Muscle layer of colon (tissue), 2 donors: ENCODE measurements around the gene PTPN20.
"Not testable (repeated sequence)": the region's sequence is repeated elsewhere in the genome, so short reads cannot be mapped to it uniquely, and the experiment has no call there.

ENCODE experiments used
- H3K27ac ChIP-seq: one replicate; pipeline ENCODE4 v1.7.0; 2013; ENCODE audit warnings: low read depth, mild to moderate bottlenecking, low read length, moderate library complexity
- H3K27me3 ChIP-seq, 2 donors: one replicate each; pipeline ENCODE4 v1.7.0; 2013; ENCODE audit warnings: low read length in 2 of 2, mild to moderate bottlenecking in 2 of 2; ENCODE audit not compliant: insufficient read depth in 2 of 2, control insufficient read depth in 1 of 2
- H3K36me3 ChIP-seq: one replicate; pipeline ENCODE4 v1.7.0; 2013; ENCODE audit warnings: mild to moderate bottlenecking, low read length; ENCODE audit not compliant: insufficient read depth
- H3K4me1 ChIP-seq: one replicate; pipeline ENCODE4 v1.7.0; 2013; ENCODE audit warnings: mild to moderate bottlenecking, low read length; ENCODE audit not compliant: insufficient read depth
- H3K4me3 ChIP-seq, 2 donors: one replicate each; pipeline ENCODE4 v1.7.0; 2013; ENCODE audit warnings: low read length in 2 of 2, low read depth in 1 of 2, mild to moderate bottlenecking in 1 of 2, moderate library complexity in 1 of 2
- H3K9ac ChIP-seq: one replicate; pipeline ENCODE4 v1.7.0; 2013; ENCODE audit warnings: low read length
- H3K9me3 ChIP-seq: one replicate; pipeline ENCODE4 v1.7.0; 2013; ENCODE audit warnings: mild to moderate bottlenecking, low read length
- donor health status: abdominal sarcoma.
- donor health status: Adenocarcinoma of cecum.

The PTPN20 gene

DNA sequence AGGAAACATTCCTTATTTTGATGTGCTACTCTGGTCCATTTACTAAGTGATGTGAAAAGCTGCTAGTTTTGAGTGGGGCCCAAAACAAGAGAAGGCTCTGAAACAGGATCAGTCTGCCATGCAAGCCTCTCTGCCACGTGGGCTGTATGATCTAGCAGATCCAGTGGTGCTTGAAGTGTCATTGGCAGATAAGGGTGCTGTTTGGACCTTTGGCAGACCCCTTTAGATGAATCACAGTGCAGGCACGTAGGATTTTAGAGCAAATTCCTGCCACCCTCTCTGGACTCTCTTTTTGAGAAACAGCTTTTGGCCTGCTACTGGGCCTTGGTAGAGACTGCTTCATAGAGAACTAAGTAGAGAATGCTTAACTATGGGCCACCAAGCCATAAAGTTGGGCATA lies 69.0 kb downstream of the PTPN20 start:
- H3K9ac ChIP-seq, H3K9me3 ChIP-seq, H3K27ac ChIP-seq, H3K4me3 ChIP-seq, H3K36me3 ChIP-seq, H3K27me3 ChIP-seq, H3K4me1 ChIP-seq: not testable (repeated sequence)

DNA sequence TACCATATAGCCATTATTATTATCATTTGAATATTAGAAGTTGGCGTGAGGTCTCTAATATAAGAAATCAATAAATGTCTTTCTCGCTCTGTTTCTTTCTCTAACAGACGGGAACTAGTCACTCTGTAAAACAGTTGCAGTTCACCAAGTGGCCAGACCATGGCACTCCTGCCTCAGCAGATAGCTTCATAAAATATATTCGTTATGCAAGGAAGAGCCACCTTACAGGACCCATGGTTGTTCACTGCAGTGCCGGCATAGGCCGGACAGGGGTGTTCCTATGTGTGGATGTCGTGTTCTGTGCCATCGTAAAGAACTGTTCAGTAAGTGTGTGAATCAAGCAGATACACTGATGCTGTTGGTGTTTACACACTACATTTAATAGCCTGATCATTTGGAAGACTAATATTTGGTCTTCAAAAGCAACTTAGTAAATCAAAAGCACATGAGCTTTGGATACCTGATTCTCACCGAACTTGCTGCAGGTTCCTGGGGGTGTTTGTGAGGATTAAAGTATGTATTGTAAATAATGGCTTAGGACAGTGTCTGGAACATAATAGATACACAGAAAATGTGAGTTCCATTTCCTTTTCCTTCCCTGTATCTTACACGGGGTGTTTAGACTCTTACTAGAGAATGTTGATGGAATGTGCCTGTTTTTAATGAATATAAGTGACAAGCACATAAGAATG lies 76.2 kb downstream of the PTPN20 start:
- H3K36me3 ChIP-seq, H3K9me3 ChIP-seq, H3K27me3 ChIP-seq, H3K4me3 ChIP-seq, H3K27ac ChIP-seq, H3K4me1 ChIP-seq, H3K9ac ChIP-seq: not testable (repeated sequence)

DNA sequence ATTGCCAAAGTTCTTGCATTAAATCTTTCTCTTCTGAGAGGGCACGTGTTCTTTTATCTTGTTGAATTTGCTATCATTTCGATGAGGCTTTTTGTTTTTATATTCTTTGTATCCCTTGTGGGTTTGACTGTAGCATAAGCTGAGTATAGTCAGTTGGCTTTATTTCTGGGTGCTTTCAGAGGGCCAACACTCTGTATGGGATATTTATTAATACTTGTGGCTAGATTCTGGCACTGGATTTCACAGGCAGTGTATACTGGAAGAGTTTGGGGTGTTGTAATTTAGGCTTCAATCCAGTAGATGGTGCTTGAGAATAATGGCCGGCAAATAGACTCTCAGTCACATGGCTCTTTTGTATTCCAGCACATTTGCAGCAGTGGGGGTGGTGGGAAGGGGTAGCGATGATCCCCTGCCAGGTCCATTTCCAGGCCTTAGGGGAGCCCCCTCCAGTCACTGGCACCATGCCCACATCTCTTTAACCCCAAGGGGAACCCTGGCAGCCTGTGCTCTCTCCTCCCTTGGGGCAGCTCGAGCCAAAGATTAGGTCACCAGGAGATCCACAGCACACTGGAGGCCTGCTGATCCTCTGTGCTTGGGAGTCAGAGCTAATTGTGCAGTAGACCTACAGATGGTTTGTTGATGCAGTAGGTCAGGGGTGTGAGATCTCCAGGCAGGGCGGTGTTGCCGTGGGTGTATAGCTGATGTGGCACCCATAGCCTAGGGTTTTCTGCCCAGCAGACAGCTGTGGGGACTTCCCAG lies 81.8 kb downstream of the PTPN20 start:
- Histone ChIP-seq H3K9ac (no peak overlapping the region), H3K27ac (no peak overlapping the region)

DNA sequence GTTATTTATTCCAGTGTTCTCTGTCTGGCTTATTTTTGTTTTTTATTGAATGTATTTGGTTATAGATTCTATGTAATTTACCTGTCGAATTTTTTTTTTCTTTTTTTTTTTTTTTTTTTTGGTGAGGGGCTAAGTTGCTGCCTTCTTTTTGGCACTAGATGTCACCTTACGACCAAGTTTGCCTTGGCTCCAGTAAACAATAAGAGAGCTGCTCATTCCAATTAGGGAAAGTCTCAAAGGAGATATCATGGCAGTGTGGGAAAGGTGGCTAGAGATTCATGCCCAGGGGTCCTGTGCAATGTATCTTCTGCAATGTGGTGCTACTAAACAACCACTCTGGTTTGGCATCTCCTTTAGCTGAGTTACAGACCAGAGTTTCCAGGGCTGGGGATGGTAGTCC lies 84.0 kb downstream of the PTPN20 start:
- Histone ChIP-seq H3K36me3 (no peaks in the 10 kb centered on the region), H3K9me3 (no peaks in the 10 kb centered on the region), H3K9ac (no peak overlapping the region), H3K4me3 (no peak overlapping the region), H3K27me3 (no peaks in the 10 kb centered on the region), H3K27ac (no peak overlapping the region), H3K4me1 (no peaks in the 10 kb centered on the region)

More for the DNA sequence above, 81.8 kb downstream of the PTPN20 start:
- Histone ChIP-seq H3K4me1 (no peaks in the 10 kb centered on the region), H3K36me3 (no peaks in the 10 kb centered on the region), H3K27me3 (no peaks in the 10 kb centered on the region), H3K4me3 (no peak overlapping the region), H3K9me3 (no peaks in the 10 kb centered on the region)

DNA sequence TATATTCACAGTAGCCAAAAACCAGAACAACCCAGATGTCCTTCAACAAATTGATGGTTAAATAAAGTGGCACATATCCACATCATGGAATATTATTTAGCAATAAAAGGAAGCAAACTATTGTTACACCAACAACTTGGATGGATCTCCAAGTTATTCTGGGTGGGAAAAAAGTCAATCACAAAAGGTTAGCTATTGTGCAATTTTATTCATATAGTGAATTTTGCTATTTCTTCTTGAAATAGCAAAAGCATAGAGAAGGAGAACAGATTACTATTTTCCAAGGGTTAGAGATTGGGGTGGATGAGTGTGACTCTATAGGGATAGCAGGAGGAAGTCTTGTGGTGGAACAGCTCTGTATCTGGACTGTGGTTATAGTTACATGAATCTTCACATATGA lies 87.0 kb downstream of the PTPN20 start:
- Histone ChIP-seq H3K27me3 (no peaks in the 10 kb centered on the region), H3K27ac (no peak overlapping the region), H3K4me3 (no peak overlapping the region), H3K9ac (no peak overlapping the region), H3K4me1 (no peaks in the 10 kb centered on the region), H3K36me3 (no peaks in the 10 kb centered on the region), H3K9me3 (no peaks in the 10 kb centered on the region)

DNA sequence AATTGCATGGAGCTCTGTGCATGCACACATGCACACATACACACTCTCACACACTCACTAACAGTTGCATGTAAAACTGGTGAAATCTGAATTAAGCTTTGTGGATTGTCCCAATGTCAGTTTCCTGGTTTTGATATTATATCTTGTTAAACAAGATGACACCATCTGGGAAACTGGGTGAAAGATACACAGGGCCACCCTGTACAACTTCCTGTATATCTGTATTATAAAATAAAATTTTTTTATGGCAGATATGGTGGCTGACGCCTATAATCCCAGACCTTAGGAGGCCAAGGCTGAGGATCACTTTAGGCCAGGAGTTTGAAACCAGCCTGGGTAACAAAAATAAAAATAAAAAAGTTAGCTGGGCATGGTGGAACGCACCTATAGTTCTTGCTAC lies 87.4 kb downstream of the PTPN20 start:
- Histone ChIP-seq H3K4me1 (no peaks in the 10 kb centered on the region), H3K36me3 (no peaks in the 10 kb centered on the region), H3K9ac (no peak overlapping the region), H3K4me3 (no peak overlapping the region), H3K27me3 (no peaks in the 10 kb centered on the region), H3K9me3 (no peaks in the 10 kb centered on the region), H3K27ac (no peak overlapping the region)

DNA sequence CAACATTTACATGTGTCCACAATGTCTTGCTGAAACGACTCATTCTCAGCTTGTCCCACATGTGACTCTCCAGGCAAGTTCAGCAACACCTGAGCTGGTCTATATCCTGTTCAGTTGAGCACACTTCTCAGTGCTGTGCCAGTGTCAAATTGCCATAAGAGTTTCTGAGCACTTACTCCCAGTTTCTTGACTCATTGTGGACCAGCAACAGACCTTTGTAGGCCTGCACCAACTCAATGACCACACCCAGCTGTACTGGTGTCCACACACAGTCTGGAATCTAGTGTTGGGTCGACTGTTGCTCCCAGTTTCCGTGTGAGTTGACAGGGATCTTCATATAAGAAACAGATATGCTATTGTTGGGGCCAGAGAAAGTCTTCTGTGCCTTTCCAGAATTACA lies 88.0 kb downstream of the PTPN20 start:
- Histone ChIP-seq H3K4me1 (no peaks in the 10 kb centered on the region), H3K27ac (no peak overlapping the region), H3K9ac (no peak overlapping the region), H3K9me3 (no peaks in the 10 kb centered on the region), H3K4me3 (no peak overlapping the region), H3K27me3 (no peaks in the 10 kb centered on the region), H3K36me3 (no peaks in the 10 kb centered on the region)

DNA sequence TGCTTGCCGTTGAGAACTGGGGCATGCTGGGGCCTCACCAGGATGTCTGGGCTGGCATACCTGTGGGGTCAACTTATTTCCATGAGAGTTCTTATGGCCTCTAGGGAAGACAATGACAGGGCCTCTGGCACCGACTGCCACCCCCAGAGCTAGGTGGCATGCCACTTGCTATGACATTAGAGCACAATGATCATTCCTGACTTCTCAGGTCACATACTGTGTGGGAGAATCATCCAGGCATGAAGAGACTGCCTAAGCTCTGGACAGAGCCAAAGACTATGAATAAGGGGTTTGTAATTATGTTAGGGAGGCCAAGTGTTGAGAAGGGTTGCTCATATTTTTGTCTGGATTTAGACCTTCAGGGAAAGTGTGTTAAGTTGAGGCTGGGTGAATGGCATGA lies 97.5 kb downstream of the PTPN20 start:
- H3K4me3 ChIP-seq = no peak overlapping the region
- no peaks in the 10 kb centered on the region for H3K4me1 ChIP-seq
- no peak overlapping the region for H3K9ac ChIP-seq
- no peaks in the 10 kb centered on the region for H3K9me3 ChIP-seq
- H3K27ac ChIP-seq = no peak overlapping the region
- H3K27me3 ChIP-seq = peaks cover 0 to 5% of the 10 kb centered on the region in 2 donors
- no peaks in the 10 kb centered on the region for H3K36me3 ChIP-seq

DNA sequence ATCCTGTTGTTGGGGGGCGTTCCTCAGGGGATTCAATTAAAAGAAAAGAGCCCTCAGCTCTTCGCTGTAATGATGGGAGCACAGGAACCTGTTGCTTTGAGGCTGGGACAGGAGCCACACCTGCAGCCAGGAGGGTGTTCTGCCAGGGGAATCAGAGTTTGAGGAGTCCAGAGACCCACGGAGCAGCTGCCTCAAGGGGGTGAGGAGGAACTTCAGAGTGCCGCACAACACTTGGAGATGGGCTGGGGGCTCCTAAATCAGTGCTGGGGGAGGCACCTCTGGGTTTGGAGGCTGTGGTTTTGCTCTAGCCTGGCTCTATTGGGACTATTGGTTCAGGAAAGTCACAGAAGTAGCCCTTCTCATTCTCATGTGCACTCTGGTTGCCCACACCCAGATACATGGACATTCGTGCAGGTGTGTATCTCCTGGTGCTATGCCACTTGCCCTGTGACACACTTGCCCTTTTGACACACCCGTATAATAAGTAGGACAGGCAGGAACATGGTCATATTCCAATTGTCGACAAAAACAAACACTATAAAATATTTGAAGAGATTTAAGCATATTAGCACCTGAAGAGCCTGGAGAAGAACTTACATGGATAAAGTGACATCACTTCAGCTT lies 98.1 kb downstream of the PTPN20 start:
- H3K4me3 ChIP-seq = no peak overlapping the region
- peaks cover 0 to 5% of the 10 kb centered on the region in 2 donors for H3K27me3 ChIP-seq
- H3K36me3 ChIP-seq = no peaks in the 10 kb centered on the region
- H3K9me3 ChIP-seq = no peaks in the 10 kb centered on the region
- H3K27ac ChIP-seq = no peak overlapping the region
- no peaks in the 10 kb centered on the region for H3K4me1 ChIP-seq
- no peak overlapping the region for H3K9ac ChIP-seq

DNA sequence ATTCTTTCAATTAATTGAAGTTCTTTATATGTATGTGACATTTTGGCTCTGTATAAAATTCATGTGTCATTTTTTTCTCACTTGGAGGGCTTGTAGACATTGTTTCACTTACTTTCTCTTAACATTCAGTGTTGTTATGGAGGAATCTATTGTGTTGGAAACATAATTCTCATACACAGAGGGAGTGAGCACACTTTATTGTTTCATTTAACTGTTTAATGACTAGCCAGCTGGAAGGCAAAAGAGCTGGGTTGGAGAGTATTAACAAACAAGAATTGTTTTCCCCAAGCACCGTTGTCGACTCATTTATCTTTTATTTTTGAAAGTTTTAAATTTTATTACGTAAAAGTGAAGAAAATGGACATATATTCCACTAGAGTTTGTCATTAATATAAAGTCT lies 98.8 kb downstream of the PTPN20 start:
- Histone ChIP-seq H3K4me1 (peaks cover 5% of the 10 kb centered on the region), H3K36me3 (no peaks in the 10 kb centered on the region), H3K4me3 (no peak overlapping the region), H3K27me3 (peaks cover 0 to 5% of the 10 kb centered on the region in 2 donors), H3K9ac (no peak overlapping the region), H3K9me3 (no peaks in the 10 kb centered on the region), H3K27ac (no peak overlapping the region)

DNA sequence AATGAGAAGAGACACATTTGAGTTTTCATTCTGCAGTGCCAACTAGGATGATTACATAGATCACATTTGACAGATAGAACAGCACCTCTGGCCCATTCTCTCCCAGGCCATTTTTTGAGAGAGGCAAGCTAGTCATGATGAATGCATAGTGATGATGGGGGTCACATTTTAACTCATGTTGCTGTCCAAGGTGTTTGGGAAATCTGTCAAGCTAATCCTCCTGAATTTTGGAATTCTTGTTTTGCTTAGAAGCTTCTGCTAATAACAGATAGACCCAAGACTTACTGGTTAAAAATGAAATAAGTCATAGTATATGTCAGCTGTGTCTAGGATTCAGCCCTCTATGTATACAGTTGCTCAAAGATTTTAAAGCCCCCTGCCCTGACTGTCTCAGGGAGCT lies 101.0 kb downstream of the PTPN20 start:
- H3K36me3 ChIP-seq = no peaks in the 10 kb centered on the region
- H3K9ac ChIP-seq = no peak overlapping the region
- H3K4me3 ChIP-seq = no peak overlapping the region
- peaks cover 5% of the 10 kb centered on the region for H3K4me1 ChIP-seq
- peaks cover 0 to 5% of the 10 kb centered on the region in 2 donors for H3K27me3 ChIP-seq
- H3K9me3 ChIP-seq = no peaks in the 10 kb centered on the region
- no peak overlapping the region for H3K27ac ChIP-seq
